Measurements from ENCODE around the gene EXOSC10.

DNA sequence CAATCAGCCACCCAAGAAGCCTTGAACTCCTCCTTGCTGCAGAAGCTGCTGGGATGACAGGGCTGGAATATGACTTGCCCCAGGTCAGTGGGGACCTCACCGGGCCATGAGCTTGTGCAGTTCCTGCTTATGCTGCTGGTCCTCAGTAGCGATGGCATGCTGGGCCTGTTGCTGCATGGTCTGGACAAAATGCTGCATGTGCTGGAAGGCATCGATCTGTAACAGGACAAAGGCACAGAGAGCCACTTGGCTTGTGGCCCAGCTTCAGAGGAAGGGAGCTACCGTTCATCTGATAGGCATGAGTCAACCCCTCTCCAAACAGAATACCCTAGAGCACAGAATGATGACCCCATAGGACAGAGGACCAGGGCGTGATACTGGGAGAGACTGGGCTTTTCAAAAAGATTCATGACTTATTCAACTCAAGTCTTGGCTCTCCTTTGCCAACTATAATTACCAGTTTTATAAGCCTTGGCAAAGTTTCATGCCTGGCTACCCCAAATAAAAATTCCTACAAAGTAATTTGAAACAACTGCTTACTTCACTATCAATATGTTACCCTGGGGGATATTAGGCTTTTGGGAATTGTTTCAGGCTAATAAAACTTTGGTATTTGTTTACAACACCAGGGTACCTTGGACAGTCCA is 34.7 kb upstream of the EXOSC10 start:
- TF ChIP-seq, protein P1, sequence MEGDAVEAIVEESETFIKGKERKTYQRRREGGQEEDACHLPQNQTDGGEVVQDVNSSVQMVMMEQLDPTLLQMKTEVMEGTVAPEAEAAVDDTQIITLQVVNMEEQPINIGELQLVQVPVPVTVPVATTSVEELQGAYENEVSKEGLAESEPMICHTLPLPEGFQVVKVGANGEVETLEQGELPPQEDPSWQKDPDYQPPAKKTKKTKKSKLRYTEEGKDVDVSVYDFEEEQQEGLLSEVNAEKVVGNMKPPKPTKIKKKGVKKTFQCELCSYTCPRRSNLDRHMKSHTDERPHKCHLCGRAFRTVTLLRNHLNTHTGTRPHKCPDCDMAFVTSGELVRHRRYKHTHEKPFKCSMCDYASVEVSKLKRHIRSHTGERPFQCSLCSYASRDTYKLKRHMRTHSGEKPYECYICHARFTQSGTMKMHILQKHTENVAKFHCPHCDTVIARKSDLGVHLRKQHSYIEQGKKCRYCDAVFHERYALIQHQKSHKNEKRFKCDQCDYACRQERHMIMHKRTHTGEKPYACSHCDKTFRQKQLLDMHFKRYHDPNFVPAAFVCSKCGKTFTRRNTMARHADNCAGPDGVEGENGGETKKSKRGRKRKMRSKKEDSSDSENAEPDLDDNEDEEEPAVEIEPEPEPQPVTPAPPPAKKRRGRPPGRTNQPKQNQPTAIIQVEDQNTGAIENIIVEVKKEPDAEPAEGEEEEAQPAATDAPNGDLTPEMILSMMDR (IDR thresholded peaks at IDR 0.05), result no peak
- no peak for TF ChIP-seq POLR2AphosphoS5 (IDR thresholded peaks at IDR 0.05; ENCODE audit: insufficient read depth in 1 of 2, low read depth in 1 of 2)
